Tibial artery (tissue), 4 donors: ENCODE data around the gene MCCC1.

Experiments used
- DNase-seq, 2 donors: peaks; one replicate each; pipeline ENCODE4 v3.0.0-alpha.2; 2019
- H3K27ac ChIP-seq, 2 donors: fragments of 200-600 bp; sonication (generic) in 1 of 2; 1 replicate in 1 of 2; 2 replicates in 1 of 2; pipeline ENCODE4 v1.5.1; 2018 to 2019; ENCODE audit warnings: mild to moderate bottlenecking in 1 of 2
- H3K27me3 ChIP-seq, 2 donors: fragments of 200-600 bp; sonication (generic) in 1 of 2; one replicate each; pipeline versions ENCODE4 v1.5.1 to v1.6.0; 2016 to 2019
- H3K36me3 ChIP-seq, 3 donors: fragments of 200-600 bp; sonication (generic) in 2 of 3; one replicate each; pipeline ENCODE4 v1.5.1; 2016 to 2019; ENCODE audit warnings: mild to moderate bottlenecking in 2 of 3
- H3K4me1 ChIP-seq, 4 donors: fragments of 200-600 bp; sonication (generic) in 2 of 4; 1 replicate in 3 of 4; 2 replicates in 1 of 4; pipeline ENCODE4 v1.5.1; 2016 to 2019
- H3K4me3 ChIP-seq, 2 donors: fragments of 200-600 bp; sonication (generic) in 1 of 2; 1 replicate in 1 of 2; 2 replicates in 1 of 2; pipeline ENCODE4 v1.5.1; 2018 to 2019; ENCODE audit warnings: mild to moderate bottlenecking in 2 of 2
- H3K9me3 ChIP-seq, 3 donors: fragments of 200-600 bp; sonication (generic) in 1 of 3; one replicate each; pipeline ENCODE4 v1.5.1; 2016 to 2019
- intact Hi-C: fragments of 100-400 bp; cut with DNase I; formaldehyde crosslinking; loops from one replicate; pipeline ENCODE4 v1.15.0; 2023; ENCODE audit warnings: low total_unique reads
- TF ChIP-seq, protein P1 (sequence below), 2 experiments: fragments of 200-600 bp in 1 of 2; fragments of 450-650 bp in 1 of 2; IDR thresholded peaks; one replicate each; pipeline ENCODE4 v1.5.1; 2017 to 2019; ENCODE audit warnings: antibody characterized with exemption in 2 of 2, mild to moderate bottlenecking in 1 of 2, moderate library complexity in 1 of 2

Gene MCCC1

DNA sequence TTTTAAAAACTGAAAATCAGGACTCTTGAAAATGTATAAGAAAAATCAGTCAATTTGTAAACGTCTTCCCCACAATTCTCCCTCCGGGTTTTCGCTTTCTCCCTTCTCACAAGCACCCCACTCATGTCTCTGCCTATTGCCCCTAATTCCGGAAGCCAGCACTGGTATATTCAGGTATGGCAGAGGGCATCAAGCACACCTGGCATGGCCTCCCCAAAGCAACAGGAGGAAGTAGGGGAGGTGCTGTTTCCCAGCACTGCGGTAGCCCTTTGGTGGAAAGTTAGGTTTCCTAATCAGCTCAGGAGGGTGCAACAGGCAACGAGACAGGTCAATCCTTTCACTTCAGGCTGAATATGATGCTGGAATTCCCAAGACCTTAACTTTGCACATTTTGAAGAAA, 33.1 kb upstream of the MCCC1 start:
- Histone ChIP-seq H3K9me3 (peaks cover 0 to 9% (median 3%) of the 10 kb centered on the region in 3 donors), H3K36me3 (peaks cover 0 to 3% (median 0%) of the 10 kb centered on the region in 3 donors), H3K4me3 (no peak overlapping the region), H3K4me1 (no peaks in the 10 kb centered on the region), H3K27ac (no peak overlapping the region), H3K27me3 (peaks cover 0 to 19% of the 10 kb centered on the region in 2 donors)
- TF ChIP-seq, protein P1, sequence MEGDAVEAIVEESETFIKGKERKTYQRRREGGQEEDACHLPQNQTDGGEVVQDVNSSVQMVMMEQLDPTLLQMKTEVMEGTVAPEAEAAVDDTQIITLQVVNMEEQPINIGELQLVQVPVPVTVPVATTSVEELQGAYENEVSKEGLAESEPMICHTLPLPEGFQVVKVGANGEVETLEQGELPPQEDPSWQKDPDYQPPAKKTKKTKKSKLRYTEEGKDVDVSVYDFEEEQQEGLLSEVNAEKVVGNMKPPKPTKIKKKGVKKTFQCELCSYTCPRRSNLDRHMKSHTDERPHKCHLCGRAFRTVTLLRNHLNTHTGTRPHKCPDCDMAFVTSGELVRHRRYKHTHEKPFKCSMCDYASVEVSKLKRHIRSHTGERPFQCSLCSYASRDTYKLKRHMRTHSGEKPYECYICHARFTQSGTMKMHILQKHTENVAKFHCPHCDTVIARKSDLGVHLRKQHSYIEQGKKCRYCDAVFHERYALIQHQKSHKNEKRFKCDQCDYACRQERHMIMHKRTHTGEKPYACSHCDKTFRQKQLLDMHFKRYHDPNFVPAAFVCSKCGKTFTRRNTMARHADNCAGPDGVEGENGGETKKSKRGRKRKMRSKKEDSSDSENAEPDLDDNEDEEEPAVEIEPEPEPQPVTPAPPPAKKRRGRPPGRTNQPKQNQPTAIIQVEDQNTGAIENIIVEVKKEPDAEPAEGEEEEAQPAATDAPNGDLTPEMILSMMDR (IDR thresholded peaks at IDR 0.05) = no peak
- intact Hi-C loops = no loop called here
- no peak for DNase-seq

DNA sequence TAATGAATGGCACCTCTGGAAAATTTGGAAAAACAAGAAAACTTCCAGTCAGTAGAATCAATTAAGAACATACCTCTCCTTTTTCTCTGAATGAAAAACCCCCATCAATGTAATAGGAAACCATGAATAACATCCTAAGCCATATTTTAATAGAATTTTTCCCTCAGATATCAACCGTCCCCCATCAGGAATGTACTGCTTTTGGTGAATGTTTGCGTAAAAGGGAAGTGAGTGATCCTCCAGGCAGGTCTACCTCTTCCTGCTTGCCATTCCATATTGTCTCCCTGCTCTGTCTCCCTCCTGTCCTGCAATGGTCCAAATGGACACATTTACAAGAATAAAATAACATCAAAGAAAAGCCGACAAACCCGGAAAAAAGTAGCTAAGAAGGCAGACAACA, 32.4 kb upstream of the MCCC1 start:
- H3K4me1 ChIP-seq = no peaks in the 10 kb centered on the region
- no peak overlapping the region for H3K27ac ChIP-seq
- peaks cover 0 to 19% of the 10 kb centered on the region in 2 donors for H3K27me3 ChIP-seq
- intact Hi-C loops = no loop called here
- no peak overlapping the region for H3K4me3 ChIP-seq
- TF ChIP-seq, protein P1 (IDR thresholded peaks at IDR 0.05) = no peak
- H3K9me3 ChIP-seq = peaks cover 0 to 9% (median 3%) of the 10 kb centered on the region in 3 donors
- peaks cover 0 to 3% (median 0%) of the 10 kb centered on the region in 3 donors for H3K36me3 ChIP-seq
- DNase-seq = no peak

DNA sequence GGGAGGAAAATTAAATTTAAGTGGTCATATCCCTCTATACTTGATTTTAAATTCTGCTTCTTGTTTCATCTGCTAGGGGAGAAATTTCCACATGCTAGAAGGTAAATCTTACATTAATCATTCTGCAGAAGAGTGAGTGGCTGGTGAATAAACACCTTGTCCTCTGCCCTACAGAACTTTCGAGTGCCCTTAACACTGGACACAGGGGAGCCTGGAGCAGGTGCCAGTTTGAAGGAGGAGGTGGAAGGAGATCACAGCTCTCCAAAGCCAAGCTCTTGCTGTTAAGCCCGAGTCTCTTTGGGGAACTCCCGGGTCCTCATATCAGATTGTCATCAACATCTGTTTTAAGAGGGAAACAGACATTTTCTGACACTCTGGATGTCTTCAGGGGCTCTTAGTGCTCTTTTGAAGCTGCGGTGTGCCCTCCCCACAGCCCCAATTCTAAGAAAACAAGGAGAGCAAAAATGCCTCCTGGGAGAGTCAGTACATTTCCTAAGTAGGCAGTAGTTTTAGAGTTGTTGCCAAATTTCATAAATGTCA, 32.0 kb upstream of the MCCC1 start:
- no peak overlapping the region for H3K27ac ChIP-seq
- peaks cover 0 to 9% (median 3%) of the 10 kb centered on the region in 3 donors for H3K9me3 ChIP-seq
- peaks cover 0 to 19% of the 10 kb centered on the region in 2 donors for H3K27me3 ChIP-seq
- intact Hi-C loops = no loop called here
- TF ChIP-seq, protein P1 (IDR thresholded peaks at IDR 0.05) = no peak
- DNase-seq = no peak
- no peak overlapping the region for H3K4me3 ChIP-seq
- H3K4me1 ChIP-seq = no peaks in the 10 kb centered on the region
- peaks cover 0 to 3% (median 0%) of the 10 kb centered on the region in 3 donors for H3K36me3 ChIP-seq

DNA sequence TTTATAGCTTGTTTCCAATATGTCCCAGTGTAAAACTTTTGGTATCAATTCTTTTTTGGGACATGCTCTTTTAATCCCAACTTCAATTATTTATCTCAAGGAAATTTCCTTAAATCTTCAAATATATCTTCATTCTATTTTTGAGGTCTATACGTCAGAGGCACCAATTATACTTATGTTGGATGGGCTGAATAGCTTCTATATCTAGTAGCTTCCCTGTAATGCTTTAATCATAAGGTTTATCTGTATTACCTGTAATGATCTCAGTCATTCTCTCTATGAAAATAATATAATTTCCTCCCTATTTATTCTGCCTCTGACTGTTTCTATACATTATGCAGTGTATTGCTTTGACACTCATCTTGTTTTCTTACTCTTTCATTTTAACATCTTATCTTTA, 29.9 kb upstream of the MCCC1 start:
- H3K27me3 ChIP-seq = peaks cover 0 to 10% of the 10 kb centered on the region in 2 donors
- DNase-seq = no peak
- intact Hi-C loops = loop anchor here (10.0 kb wide), 1 partner anchor 126 kb away; the partner anchor contains the start of gene B3GNT5
- H3K27ac ChIP-seq = no peak overlapping the region
- peaks cover 0 to 9% (median 3%) of the 10 kb centered on the region in 3 donors for H3K9me3 ChIP-seq
- peaks cover 0 to 3% (median 0%) of the 10 kb centered on the region in 3 donors for H3K36me3 ChIP-seq
- TF ChIP-seq, protein P1 (IDR thresholded peaks at IDR 0.05) = no peak
- H3K4me1 ChIP-seq = no peaks in the 10 kb centered on the region
- H3K4me3 ChIP-seq = no peak overlapping the region

DNA sequence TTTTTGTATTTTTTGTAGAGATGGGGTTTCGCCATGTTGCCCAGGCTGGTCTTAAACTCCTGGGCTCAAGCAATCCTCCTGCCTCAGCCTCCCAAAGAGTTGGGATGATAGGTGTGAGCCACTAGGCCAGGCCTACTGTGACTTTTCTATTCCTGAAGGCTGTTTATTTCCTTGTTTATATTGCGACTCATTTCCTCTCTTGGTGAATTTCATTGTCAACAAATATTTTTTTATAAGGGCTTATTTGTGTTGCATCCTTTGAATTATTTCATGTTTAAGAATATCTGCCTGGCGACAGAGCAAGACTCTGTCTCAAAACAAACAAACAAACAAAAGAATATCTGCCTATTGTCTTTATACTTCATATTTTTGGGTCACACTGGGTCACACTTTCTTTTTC, 29.4 kb upstream of the MCCC1 start:
- no peak for DNase-seq
- Histone ChIP-seq H3K36me3 (peaks cover 0 to 3% (median 0%) of the 10 kb centered on the region in 3 donors), H3K4me3 (no peak overlapping the region), H3K27me3 (peaks cover 0 to 10% of the 10 kb centered on the region in 2 donors), H3K27ac (no peak overlapping the region), H3K4me1 (no peaks in the 10 kb centered on the region), H3K9me3 (peaks cover 0 to 9% (median 3%) of the 10 kb centered on the region in 3 donors)
- TF ChIP-seq, protein P1 (IDR thresholded peaks at IDR 0.05) = no peak
- intact Hi-C loops = loop anchor here (10.0 kb wide), 1 partner anchor 126 kb away; the partner anchor contains the start of gene B3GNT5
